ENCODE results near the gene NAALADL2. TPM values are rescaled to one million over a fixed set of nuclear protein-coding genes. Genes with fewer than 3 reads are reported as not detected.

The NAALADL2 gene
- total and polyA plus RNA-seq, 2 donors (not counting 1 experiment from before 2014, with no cell fraction given): 8.8 to 11.6 TPM

GRCh38 chr3:175338775-175339535 is 479.8 kb downstream of the NAALADL2 start:
- Histone ChIP-seq H3K4me3 (replicated peaks in 1 of 4; ENCODE audit: control extremely low read depth in 1 of 4, insufficient read depth in 1 of 4, low read depth in 3 of 4, low read length in 4 of 4) (no peak overlapping the region), H3K36me3 (ENCODE audit: control insufficient read depth, insufficient read depth, low read length) (no peaks in the 10 kb centered on the region), H3K9ac (ENCODE audit: insufficient read depth, low read length) (no peak overlapping the region), H3K9me3 (ENCODE audit: control insufficient read depth, insufficient read depth, low read depth, low read length) (no peaks in the 10 kb centered on the region), H2AFZ (ENCODE audit: low read length) (no peak overlapping the region), H4K20me1 (ENCODE audit: control insufficient read depth, extremely low read depth, insufficient read depth, low read length) (no peaks in the 10 kb centered on the region), H3K4me2 (ENCODE audit: extremely low read depth, insufficient read depth, low read length) (peak overlapping the region; percentile 61), H3K27me3 (ENCODE audit: control insufficient read depth, insufficient read depth, low read length) (no peaks in the 10 kb centered on the region), H3K79me2 (ENCODE audit: control insufficient read depth, insufficient read depth, low read length) (no peaks in the 10 kb centered on the region), H3K27ac (ENCODE audit: insufficient read depth, low read length) (no peak overlapping the region), H3K4me1 (ENCODE audit: control insufficient read depth, extremely low read depth, insufficient read depth, low read length) (no peaks in the 10 kb centered on the region)
- DNase-seq (ENCODE audit: low read depth in 2 of 2): peak; percentile 79 to 91
- TF ChIP-seq CTCF (conservative IDR thresholded peaks at IDR 0.05 in 1 of 2, IDR thresholded peaks at IDR 0.05 in 1 of 2; ENCODE audit: low read depth in 1 of 2, low read length in 2 of 2): no peak
- no peak for TF ChIP-seq EZH2 (IDR thresholded peaks at IDR 0.05; ENCODE audit: low read length, missing control alignments)

- H3K27ac ChIP-seq (ENCODE audit: insufficient read depth, low read length): no peak overlapping the region
- H4K20me1 ChIP-seq (ENCODE audit: control insufficient read depth, extremely low read depth, insufficient read depth, low read length): no peaks in the 10 kb centered on the region
- H3K36me3 ChIP-seq (ENCODE audit: control insufficient read depth, insufficient read depth, low read length): no peaks in the 10 kb centered on the region
- H3K9ac ChIP-seq (ENCODE audit: insufficient read depth, low read length): no peak overlapping the region
- H3K4me2 ChIP-seq (ENCODE audit: extremely low read depth, insufficient read depth, low read length): no peak overlapping the region
- no peaks in the 10 kb centered on the region for H3K79me2 ChIP-seq (ENCODE audit: control insufficient read depth, insufficient read depth, low read length)
- no peak overlapping the region for H2AFZ ChIP-seq (ENCODE audit: low read length)
- H3K4me1 ChIP-seq (ENCODE audit: control insufficient read depth, extremely low read depth, insufficient read depth, low read length): no peaks in the 10 kb centered on the region
- H3K9me3 ChIP-seq (ENCODE audit: control insufficient read depth, insufficient read depth, low read depth, low read length): no peaks in the 10 kb centered on the region
- TF ChIP-seq CTCF (conservative IDR thresholded peaks at IDR 0.05 in 1 of 2, IDR thresholded peaks at IDR 0.05 in 1 of 2; ENCODE audit: low read depth in 1 of 2, low read length in 2 of 2) (no peak), EZH2 (IDR thresholded peaks at IDR 0.05; ENCODE audit: low read length, missing control alignments) (no peak)
- no peak overlapping the region for H3K4me3 ChIP-seq (replicated peaks in 1 of 4; ENCODE audit: control extremely low read depth in 1 of 4, insufficient read depth in 1 of 4, low read depth in 3 of 4, low read length in 4 of 4)
- no peaks in the 10 kb centered on the region for H3K27me3 ChIP-seq (ENCODE audit: control insufficient read depth, insufficient read depth, low read length)
- no peak for DNase-seq (ENCODE audit: low read depth in 2 of 2)
Measured at GRCh38 chr3:175340338-175341015, 481.3 kb downstream of the NAALADL2 start.

- Histone ChIP-seq H3K9me3 (ENCODE audit: control insufficient read depth, insufficient read depth, low read depth, low read length) (no peaks in the 10 kb centered on the region), H3K9ac (ENCODE audit: insufficient read depth, low read length) (no peak overlapping the region), H3K4me1 (ENCODE audit: control insufficient read depth, extremely low read depth, insufficient read depth, low read length) (no peaks in the 10 kb centered on the region), H3K79me2 (ENCODE audit: control insufficient read depth, insufficient read depth, low read length) (no peaks in the 10 kb centered on the region), H3K27me3 (ENCODE audit: control insufficient read depth, insufficient read depth, low read length) (no peaks in the 10 kb centered on the region), H4K20me1 (ENCODE audit: control insufficient read depth, extremely low read depth, insufficient read depth, low read length) (no peaks in the 10 kb centered on the region), H3K4me2 (ENCODE audit: extremely low read depth, insufficient read depth, low read length) (no peak overlapping the region), H3K4me3 (replicated peaks in 1 of 4; ENCODE audit: control extremely low read depth in 1 of 4, insufficient read depth in 1 of 4, low read depth in 3 of 4, low read length in 4 of 4) (no peak overlapping the region), H3K27ac (ENCODE audit: insufficient read depth, low read length) (no peak overlapping the region), H3K36me3 (ENCODE audit: control insufficient read depth, insufficient read depth, low read length) (no peaks in the 10 kb centered on the region), H2AFZ (ENCODE audit: low read length) (no peak overlapping the region)
- peak in 1 of 2 donors; percentile 69 for DNase-seq (ENCODE audit: low read depth in 2 of 2)
- TF ChIP-seq EZH2 (IDR thresholded peaks at IDR 0.05; ENCODE audit: low read length, missing control alignments) (no peak), CTCF (conservative IDR thresholded peaks at IDR 0.05 in 1 of 2, IDR thresholded peaks at IDR 0.05 in 1 of 2; ENCODE audit: low read depth in 1 of 2, low read length in 2 of 2) (no peak)
Measured at GRCh38 chr3:175342196-175342595, 483.1 kb downstream of the NAALADL2 start.
